ENCODE measurements around the gene MEAF6. TPM values are rescaled to one million over a fixed set of nuclear protein-coding genes. Genes with fewer than 3 reads are reported as not detected.
"Not testable (repeated sequence)": the region's sequence is repeated elsewhere in the genome, so short reads cannot be mapped to it uniquely, and the experiment has no call there.

The MEAF6 gene
- total RNA-seq, 2 donors from 2014 or later: 43.9 to 68.8 TPM

- no peaks in the 10 kb centered on the region for H3K27me3 ChIP-seq (replicated peaks; ENCODE audit: insufficient read depth)
- no peaks in the 10 kb centered on the region for H3K9me3 ChIP-seq
- no peak for TF ChIP-seq CTCF (IDR thresholded peaks at IDR 0.05)
- ATAC-seq (ENCODE audit: insufficient number of reproducible peaks, low FRiP score, low read depth) (no peak), DNase-seq (ENCODE audit: low spot score) (no peak)
- peaks cover 3% of the 10 kb centered on the region for H3K36me3 ChIP-seq
- no peak overlapping the region for H3K27ac ChIP-seq
- H3K4me3 ChIP-seq: no peak overlapping the region
- peaks cover 8 to 21% of the 10 kb centered on the region in 2 donors for H3K4me1 ChIP-seq (ENCODE audit: control insufficient read depth in 1 of 2, low read depth in 2 of 2)
Measured at GRCh38 chr1:37517569-37517968, 3.0 kb upstream of the MEAF6 start.

GRCh38 chr1:37515185-37516034 is 844 bp upstream of the MEAF6 start:
- H3K27me3 ChIP-seq (replicated peaks; ENCODE audit: insufficient read depth): no peaks in the 10 kb centered on the region
- H3K4me1 ChIP-seq (ENCODE audit: control insufficient read depth in 1 of 2, low read depth in 2 of 2): peaks cover 8 to 23% of the 10 kb centered on the region in 2 donors
- no peak for TF ChIP-seq CTCF (IDR thresholded peaks at IDR 0.05)
- ATAC-seq (ENCODE audit: insufficient number of reproducible peaks, low FRiP score, low read depth) (no peak), DNase-seq (ENCODE audit: low spot score) (no peak)
- H3K36me3 ChIP-seq: peaks cover 8% of the 10 kb centered on the region
- peak overlapping the region; percentile 83 for H3K4me3 ChIP-seq
- no peaks in the 10 kb centered on the region for H3K9me3 ChIP-seq
- H3K27ac ChIP-seq: peak overlapping the region; percentile 91 to 94

- Histone ChIP-seq H3K27me3 (replicated peaks; ENCODE audit: insufficient read depth) (no peaks in the 10 kb centered on the region), H3K36me3 (peaks cover 12% of the 10 kb centered on the region), H3K27ac (peak overlapping the region; percentile 91 to 94), H3K9me3 (no peaks in the 10 kb centered on the region), H3K4me3 (peak overlapping the region; percentile 83), H3K4me1 (ENCODE audit: control insufficient read depth in 1 of 2, low read depth in 2 of 2) (peaks cover 8 to 23% of the 10 kb centered on the region in 2 donors)
- ATAC-seq (ENCODE audit: insufficient number of reproducible peaks, low FRiP score, low read depth) (no peak), DNase-seq (ENCODE audit: low spot score) (no peak)
- TF ChIP-seq CTCF (IDR thresholded peaks at IDR 0.05): no peak
Measured at GRCh38 chr1:37513795-37514349, 694 bp downstream of the MEAF6 start.

GRCh38 chr1:37509181-37509580 is 5.4 kb downstream of the MEAF6 start:
- H3K27me3 ChIP-seq (replicated peaks; ENCODE audit: insufficient read depth): no peaks in the 10 kb centered on the region
- H3K27ac ChIP-seq: no peak overlapping the region
- ATAC-seq (ENCODE audit: insufficient number of reproducible peaks, low FRiP score, low read depth) (no peak), DNase-seq (ENCODE audit: low spot score) (no peak)
- peaks cover 8 to 15% of the 10 kb centered on the region in 2 donors for H3K4me1 ChIP-seq (ENCODE audit: control insufficient read depth in 1 of 2, low read depth in 2 of 2)
- peaks cover 28% of the 10 kb centered on the region for H3K36me3 ChIP-seq
- H3K9me3 ChIP-seq: no peaks in the 10 kb centered on the region
- no peak overlapping the region for H3K4me3 ChIP-seq
- TF ChIP-seq CTCF (IDR thresholded peaks at IDR 0.05): no peak

GRCh38 chr1:37506740-37507139 is 7.8 kb downstream of the MEAF6 start:
- no peaks in the 10 kb centered on the region for H3K9me3 ChIP-seq
- TF ChIP-seq CTCF (IDR thresholded peaks at IDR 0.05): no peak
- no peaks in the 10 kb centered on the region for H3K4me1 ChIP-seq (ENCODE audit: control insufficient read depth in 1 of 2, low read depth in 2 of 2)
- DNase-seq (ENCODE audit: low spot score) (no peak), ATAC-seq (ENCODE audit: insufficient number of reproducible peaks, low FRiP score, low read depth) (no peak)
- no peak overlapping the region for H3K4me3 ChIP-seq
- H3K27me3 ChIP-seq (replicated peaks; ENCODE audit: insufficient read depth): no peaks in the 10 kb centered on the region
- H3K36me3 ChIP-seq: peaks cover 24% of the 10 kb centered on the region
- H3K27ac ChIP-seq: no peak overlapping the region

GRCh38 chr1:37502791-37503190 is 11.8 kb downstream of the MEAF6 start:
- not testable (repeated sequence) for H3K27ac ChIP-seq; H3K9me3 ChIP-seq; H3K27me3 ChIP-seq (replicated peaks; ENCODE audit: insufficient read depth); ATAC-seq (ENCODE audit: insufficient number of reproducible peaks, low FRiP score, low read depth); H3K4me3 ChIP-seq; DNase-seq (ENCODE audit: low spot score)
- Histone ChIP-seq H3K4me1 (ENCODE audit: control insufficient read depth in 1 of 2, low read depth in 2 of 2) (peaks cover 9 to 12% of the 10 kb centered on the region in 2 donors), H3K36me3 (peaks cover 28% of the 10 kb centered on the region)

All from thoracic aorta (tissue), 2 donors.